ENCODE measurements around the gene NIF3L1. TPM values are rescaled to one million over a fixed set of nuclear protein-coding genes. Genes with fewer than 3 reads are reported as not detected.

The NIF3L1 gene
- total and polyA plus RNA-seq, 9 of the 15 experiments (the other 6 are each of a cell fraction or from before 2014, with no cell fraction given) = 26.7 to 89.5 (median 45.6) TPM

- TF ChIP-seq, protein P1, sequence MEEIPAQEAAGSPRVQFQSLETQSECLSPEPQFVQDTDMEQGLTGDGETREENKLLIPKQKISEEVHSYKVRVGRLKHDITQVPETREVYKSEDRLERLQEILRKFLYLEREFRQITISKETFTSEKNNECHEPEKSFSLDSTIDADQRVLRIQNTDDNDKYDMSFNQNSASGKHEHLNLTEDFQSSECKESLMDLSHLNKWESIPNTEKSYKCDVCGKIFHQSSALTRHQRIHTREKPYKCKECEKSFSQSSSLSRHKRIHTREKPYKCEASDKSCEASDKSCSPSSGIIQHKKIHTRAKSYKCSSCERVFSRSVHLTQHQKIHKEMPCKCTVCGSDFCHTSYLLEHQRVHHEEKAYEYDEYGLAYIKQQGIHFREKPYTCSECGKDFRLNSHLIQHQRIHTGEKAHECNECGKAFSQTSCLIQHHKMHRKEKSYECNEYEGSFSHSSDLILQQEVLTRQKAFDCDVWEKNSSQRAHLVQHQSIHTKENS (CRISPR knock-in tag; IDR thresholded peaks at IDR 0.05) = no peak
- TF ChIP-seq ZNF76 (CRISPR knock-in tag; IDR thresholded peaks at IDR 0.05; ENCODE audit: borderline replicate concordance) = no peak
- TF ChIP-seq, protein P2, sequence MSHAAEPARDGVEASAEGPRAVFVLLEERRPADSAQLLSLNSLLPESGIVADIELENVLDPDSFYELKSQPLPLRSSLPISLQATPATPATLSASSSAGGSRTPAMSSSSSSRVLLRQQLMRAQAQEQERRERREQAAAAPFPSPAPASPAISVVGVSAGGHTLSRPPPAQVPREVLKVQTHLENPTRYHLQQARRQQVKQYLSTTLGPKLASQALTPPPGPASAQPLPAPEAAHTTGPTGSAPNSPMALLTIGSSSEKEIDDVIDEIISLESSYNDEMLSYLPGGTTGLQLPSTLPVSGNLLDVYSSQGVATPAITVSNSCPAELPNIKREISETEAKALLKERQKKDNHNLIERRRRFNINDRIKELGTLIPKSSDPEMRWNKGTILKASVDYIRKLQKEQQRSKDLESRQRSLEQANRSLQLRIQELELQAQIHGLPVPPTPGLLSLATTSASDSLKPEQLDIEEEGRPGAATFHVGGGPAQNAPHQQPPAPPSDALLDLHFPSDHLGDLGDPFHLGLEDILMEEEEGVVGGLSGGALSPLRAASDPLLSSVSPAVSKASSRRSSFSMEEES (CRISPR knock-in tag; IDR thresholded peaks at IDR 0.05) = no peak
- TF ChIP-seq, protein P3, sequence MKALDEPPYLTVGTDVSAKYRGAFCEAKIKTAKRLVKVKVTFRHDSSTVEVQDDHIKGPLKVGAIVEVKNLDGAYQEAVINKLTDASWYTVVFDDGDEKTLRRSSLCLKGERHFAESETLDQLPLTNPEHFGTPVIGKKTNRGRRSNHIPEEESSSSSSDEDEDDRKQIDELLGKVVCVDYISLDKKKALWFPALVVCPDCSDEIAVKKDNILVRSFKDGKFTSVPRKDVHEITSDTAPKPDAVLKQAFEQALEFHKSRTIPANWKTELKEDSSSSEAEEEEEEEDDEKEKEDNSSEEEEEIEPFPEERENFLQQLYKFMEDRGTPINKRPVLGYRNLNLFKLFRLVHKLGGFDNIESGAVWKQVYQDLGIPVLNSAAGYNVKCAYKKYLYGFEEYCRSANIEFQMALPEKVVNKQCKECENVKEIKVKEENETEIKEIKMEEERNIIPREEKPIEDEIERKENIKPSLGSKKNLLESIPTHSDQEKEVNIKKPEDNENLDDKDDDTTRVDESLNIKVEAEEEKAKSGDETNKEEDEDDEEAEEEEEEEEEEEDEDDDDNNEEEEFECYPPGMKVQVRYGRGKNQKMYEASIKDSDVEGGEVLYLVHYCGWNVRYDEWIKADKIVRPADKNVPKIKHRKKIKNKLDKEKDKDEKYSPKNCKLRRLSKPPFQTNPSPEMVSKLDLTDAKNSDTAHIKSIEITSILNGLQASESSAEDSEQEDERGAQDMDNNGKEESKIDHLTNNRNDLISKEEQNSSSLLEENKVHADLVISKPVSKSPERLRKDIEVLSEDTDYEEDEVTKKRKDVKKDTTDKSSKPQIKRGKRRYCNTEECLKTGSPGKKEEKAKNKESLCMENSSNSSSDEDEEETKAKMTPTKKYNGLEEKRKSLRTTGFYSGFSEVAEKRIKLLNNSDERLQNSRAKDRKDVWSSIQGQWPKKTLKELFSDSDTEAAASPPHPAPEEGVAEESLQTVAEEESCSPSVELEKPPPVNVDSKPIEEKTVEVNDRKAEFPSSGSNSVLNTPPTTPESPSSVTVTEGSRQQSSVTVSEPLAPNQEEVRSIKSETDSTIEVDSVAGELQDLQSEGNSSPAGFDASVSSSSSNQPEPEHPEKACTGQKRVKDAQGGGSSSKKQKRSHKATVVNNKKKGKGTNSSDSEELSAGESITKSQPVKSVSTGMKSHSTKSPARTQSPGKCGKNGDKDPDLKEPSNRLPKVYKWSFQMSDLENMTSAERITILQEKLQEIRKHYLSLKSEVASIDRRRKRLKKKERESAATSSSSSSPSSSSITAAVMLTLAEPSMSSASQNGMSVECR (CRISPR knock-in tag; IDR thresholded peaks at IDR 0.05) = peak; percentile 48; the same call in 1 of the 2 replicates
- TF ChIP-seq, protein P4, sequence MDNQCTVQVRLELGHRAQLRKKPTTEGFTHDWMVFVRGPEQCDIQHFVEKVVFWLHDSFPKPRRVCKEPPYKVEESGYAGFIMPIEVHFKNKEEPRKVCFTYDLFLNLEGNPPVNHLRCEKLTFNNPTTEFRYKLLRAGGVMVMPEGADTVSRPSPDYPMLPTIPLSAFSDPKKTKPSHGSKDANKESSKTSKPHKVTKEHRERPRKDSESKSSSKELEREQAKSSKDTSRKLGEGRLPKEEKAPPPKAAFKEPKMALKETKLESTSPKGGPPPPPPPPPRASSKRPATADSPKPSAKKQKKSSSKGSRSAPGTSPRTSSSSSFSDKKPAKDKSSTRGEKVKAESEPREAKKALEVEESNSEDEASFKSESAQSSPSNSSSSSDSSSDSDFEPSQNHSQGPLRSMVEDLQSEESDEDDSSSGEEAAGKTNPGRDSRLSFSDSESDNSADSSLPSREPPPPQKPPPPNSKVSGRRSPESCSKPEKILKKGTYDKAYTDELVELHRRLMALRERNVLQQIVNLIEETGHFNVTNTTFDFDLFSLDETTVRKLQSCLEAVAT (IDR thresholded peaks at IDR 0.05) = peak; percentile 55 to 61; a peak in 1 of 4 replicates
- TF ChIP-seq NEUROD1 (IDR thresholded peaks at IDR 0.05; ENCODE audit: borderline replicate concordance, low read depth, low read length, partially characterized antibody) = no peak
- no peak for TF ChIP-seq ZNF232 (CRISPR knock-in tag; IDR thresholded peaks at IDR 0.05)
- TF ChIP-seq SNAPC5 (CRISPR knock-in tag; IDR thresholded peaks at IDR 0.05) = no peak
- no peak for TF ChIP-seq ZNF584 (CRISPR knock-in tag; IDR thresholded peaks at IDR 0.05; ENCODE audit: low read depth)
- TF ChIP-seq HOMEZ (CRISPR knock-in tag; IDR thresholded peaks at IDR 0.05) = no peak
- no peak for TF ChIP-seq SRF (CRISPR knock-in tag; IDR thresholded peaks at IDR 0.05)
- TF ChIP-seq MAFK (IDR thresholded peaks at IDR 0.05; ENCODE audit: low read length) = no peak
Measured at GRCh38 chr2:200862532-200863000, 26.6 kb upstream of the NIF3L1 start (continued).

All from K562 (cell line).